Small intestine (tissue), 7 donors: Measurements from ENCODE around the gene MUC15. TPM values are rescaled to one million over a fixed set of nuclear protein-coding genes. Genes with fewer than 3 reads are reported as not detected.
A peak's percentile ranks its signal among the peaks of the same experiment; 100 is the strongest.

ENCODE experiments used
- DNase-seq, 2 donors: peaks; one replicate each; pipeline versions ENCODE4 v3.0.0 to v3.0.0-alpha.2; 2013
- FAIRE-seq: peaks from 2 replicates; lab custom pipeline; 2012; peaks lifted over from hg19 to GRCh38; lab: Jason Lieb, UNC
- H3K27ac ChIP-seq, 3 donors: one replicate each; pipeline ENCODE4 v1.5.1; 2013; ENCODE audit warnings: low read length in 2 of 3, mild to moderate bottlenecking in 2 of 3, control low read depth in 1 of 3, inconsistent platforms in 1 of 3, low read depth in 1 of 3, moderate library complexity in 1 of 3
- H3K27me3 ChIP-seq, 3 donors: one replicate each; pipeline ENCODE4 v1.6.1; 2013; ENCODE audit warnings: low read length in 3 of 3, inconsistent platforms in 1 of 3; ENCODE audit not compliant: control insufficient read depth in 3 of 3, insufficient read depth in 3 of 3
- H3K36me3 ChIP-seq, 3 donors: one replicate each; pipeline ENCODE4 v1.6.1; 2013; ENCODE audit warnings: low read length in 3 of 3, inconsistent platforms in 1 of 3, low read depth in 1 of 3, mild to moderate bottlenecking in 1 of 3, moderate library complexity in 1 of 3; ENCODE audit not compliant: control insufficient read depth in 3 of 3, insufficient read depth in 2 of 3
- H3K4me1 ChIP-seq, 3 donors: one replicate each; pipeline ENCODE4 v1.6.1; 2013; ENCODE audit warnings: low read length in 2 of 3, inconsistent platforms in 1 of 3, low read depth in 1 of 3, mild to moderate bottlenecking in 1 of 3, moderate library complexity in 1 of 3; ENCODE audit not compliant: control insufficient read depth in 3 of 3, insufficient read depth in 2 of 3
- H3K4me3 ChIP-seq, 3 donors: one replicate each; pipeline ENCODE4 v1.5.1; 2013; ENCODE audit warnings: low read length in 3 of 3, control low read depth in 1 of 3, inconsistent platforms in 1 of 3, low read depth in 1 of 3, mild to moderate bottlenecking in 1 of 3, moderate library complexity in 1 of 3
- H3K9me3 ChIP-seq, 2 donors: one replicate each; pipeline ENCODE4 v1.6.1; 2013; ENCODE audit warnings: low read depth in 1 of 2, low read length in 1 of 2; ENCODE audit not compliant: control insufficient read depth in 2 of 2, insufficient read depth in 1 of 2
- WGBS, 3 donors: extraction: QIAGEN DNeasy Blood & Tissue Kit; methylation state at CpG; one replicate each; pipeline ENCODE4 v1.1.7; 2013; 5-methylcytosine and 5-hydroxymethylcytosine counted together
- polyA plus RNA-seq, 4 donors: library from polyadenylated mRNA; stranded (reverse) in 3 of 4; unstranded in 1 of 4; fragments of 200-250 nt in 3 of 4; fragments of 120-200 nt in 1 of 4; gene quantifications; one replicate each; pipeline versions ENCODE4 v1.2.1 to v1.2.3, GENCODE V29; 2013
- donor health status: healthy with polysubstance abuse.
- donor health status: control.
- donor health status: control.
- donor health status: Bipolar disorder and iron deficiency.
- donor health status: healthy.

The MUC15 gene
- polyA plus RNA-seq, 4 donors, result 0.01 TPM; not detected in 3

GRCh38 chr11:26539517-26539916, 32.5 kb downstream of the MUC15 start:
- no peaks in the 10 kb centered on the region for H3K27me3 ChIP-seq
- DNase-seq, result no peak
- no peaks in the 10 kb centered on the region for H3K36me3 ChIP-seq
- no peaks in the 10 kb centered on the region for H3K9me3 ChIP-seq
- H3K4me1 ChIP-seq, result no peaks in the 10 kb centered on the region
- WGBS, 3 donors, result 80 to 88% (median 85%) methylated on average over 3 of the region's 3 CpGs
- H3K4me3 ChIP-seq, result no peak overlapping the region
- FAIRE-seq, result no peak
- H3K27ac ChIP-seq, result no peak overlapping the region

- no peak overlapping the region for H3K27ac ChIP-seq
- no peaks in the 10 kb centered on the region for H3K27me3 ChIP-seq
- no peaks in the 10 kb centered on the region for H3K36me3 ChIP-seq
- H3K4me3 ChIP-seq, result no peak overlapping the region
- 92 to 94% (median 93%) methylated on average over 4 of the region's 4 CpGs for WGBS, 3 donors
- no peak for DNase-seq
- no peaks in the 10 kb centered on the region for H3K9me3 ChIP-seq
- FAIRE-seq, result no peak
- no peaks in the 10 kb centered on the region for H3K4me1 ChIP-seq
Measured at GRCh38 chr11:26537341-26537740, 34.7 kb downstream of the MUC15 start.

- no peak overlapping the region for H3K4me3 ChIP-seq
- 6 to 49% (median 20%) methylated on average over 1 of the region's 1 CpG for WGBS, 3 donors
- no peaks in the 10 kb centered on the region for H3K9me3 ChIP-seq
- no peaks in the 10 kb centered on the region for H3K4me1 ChIP-seq
- FAIRE-seq, result no peak
- no peak for DNase-seq
- H3K27me3 ChIP-seq, result no peaks in the 10 kb centered on the region
- no peaks in the 10 kb centered on the region for H3K36me3 ChIP-seq
- H3K27ac ChIP-seq, result no peak overlapping the region
Measured at GRCh38 chr11:26527685-26528084, 44.4 kb downstream of the MUC15 start.

- FAIRE-seq, result no peak
Measured at GRCh38 chr11:26522912-26523610, 49.0 kb downstream of the MUC15 start.

GRCh38 chr11:26519469-26519868, 52.6 kb downstream of the MUC15 start:
- WGBS, 3 donors, result 76 to 83% (median 77%) methylated on average over 2 of the region's 2 CpGs
- no peaks in the 10 kb centered on the region for H3K4me1 ChIP-seq

More at GRCh38 chr11:26522912-26523610, 49.0 kb downstream of the MUC15 start:
- Histone ChIP-seq H3K4me3 (no peak overlapping the region), H3K27ac (no peak overlapping the region), H3K4me1 (no peaks in the 10 kb centered on the region), H3K36me3 (no peaks in the 10 kb centered on the region), H3K27me3 (no peaks in the 10 kb centered on the region), H3K9me3 (no peaks in the 10 kb centered on the region)
- WGBS, 3 donors, result 72 to 73% (median 72%) methylated on average over 12 of the region's 12 CpGs
- peak; percentile 11 to 24 for DNase-seq

GRCh38 chr11:26512196-26512595, 59.9 kb downstream of the MUC15 start:
- H3K4me1 ChIP-seq, result no peaks in the 10 kb centered on the region
- no peak for FAIRE-seq
- no peaks in the 10 kb centered on the region for H3K9me3 ChIP-seq
- WGBS, 3 donors, result 46 to 70% (median 47%) methylated on average over 2 of the region's 2 CpGs
- H3K36me3 ChIP-seq, result no peaks in the 10 kb centered on the region
- DNase-seq, result no peak
- no peak overlapping the region for H3K27ac ChIP-seq
- H3K4me3 ChIP-seq, result no peak overlapping the region
- H3K27me3 ChIP-seq, result no peaks in the 10 kb centered on the region

More at GRCh38 chr11:26519469-26519868, 52.6 kb downstream of the MUC15 start:
- DNase-seq (no peak), FAIRE-seq (no peak)
- H3K36me3 ChIP-seq, result no peaks in the 10 kb centered on the region
- H3K27ac ChIP-seq, result no peak overlapping the region
- no peaks in the 10 kb centered on the region for H3K9me3 ChIP-seq
- H3K4me3 ChIP-seq, result no peak overlapping the region
- no peaks in the 10 kb centered on the region for H3K27me3 ChIP-seq

GRCh38 chr11:26510756-26511155, 61.3 kb downstream of the MUC15 start:
- no peaks in the 10 kb centered on the region for H3K9me3 ChIP-seq
- no peaks in the 10 kb centered on the region for H3K27me3 ChIP-seq
- no peak for FAIRE-seq
- no peaks in the 10 kb centered on the region for H3K4me1 ChIP-seq
- DNase-seq, result no peak
- no peaks in the 10 kb centered on the region for H3K36me3 ChIP-seq
- no peak overlapping the region for H3K27ac ChIP-seq
- 60 to 79% (median 73%) methylated on average over 2 of the region's 2 CpGs for WGBS, 3 donors
- H3K4me3 ChIP-seq, result no peak overlapping the region

GRCh38 chr11:26510164-26510563, 61.9 kb downstream of the MUC15 start:
- Histone ChIP-seq H3K27ac (no peak overlapping the region), H3K9me3 (no peaks in the 10 kb centered on the region), H3K4me1 (no peaks in the 10 kb centered on the region), H3K36me3 (no peaks in the 10 kb centered on the region), H3K27me3 (no peaks in the 10 kb centered on the region), H3K4me3 (no peak overlapping the region)
- no peak for FAIRE-seq
- 91 to 96% (median 92%) methylated on average over 2 of the region's 2 CpGs for WGBS, 3 donors
- DNase-seq, result no peak
